Embryonic facial prominence (tissue), 1 donor: Measurements from ENCODE around the gene MYMK.

ENCODE experiments used
- DNase-seq: peaks from one replicate; pipeline ENCODE4 v3.0.0-alpha.2; 2016; ENCODE audit errors: extremely low spot score

MYMK gene

DNA sequence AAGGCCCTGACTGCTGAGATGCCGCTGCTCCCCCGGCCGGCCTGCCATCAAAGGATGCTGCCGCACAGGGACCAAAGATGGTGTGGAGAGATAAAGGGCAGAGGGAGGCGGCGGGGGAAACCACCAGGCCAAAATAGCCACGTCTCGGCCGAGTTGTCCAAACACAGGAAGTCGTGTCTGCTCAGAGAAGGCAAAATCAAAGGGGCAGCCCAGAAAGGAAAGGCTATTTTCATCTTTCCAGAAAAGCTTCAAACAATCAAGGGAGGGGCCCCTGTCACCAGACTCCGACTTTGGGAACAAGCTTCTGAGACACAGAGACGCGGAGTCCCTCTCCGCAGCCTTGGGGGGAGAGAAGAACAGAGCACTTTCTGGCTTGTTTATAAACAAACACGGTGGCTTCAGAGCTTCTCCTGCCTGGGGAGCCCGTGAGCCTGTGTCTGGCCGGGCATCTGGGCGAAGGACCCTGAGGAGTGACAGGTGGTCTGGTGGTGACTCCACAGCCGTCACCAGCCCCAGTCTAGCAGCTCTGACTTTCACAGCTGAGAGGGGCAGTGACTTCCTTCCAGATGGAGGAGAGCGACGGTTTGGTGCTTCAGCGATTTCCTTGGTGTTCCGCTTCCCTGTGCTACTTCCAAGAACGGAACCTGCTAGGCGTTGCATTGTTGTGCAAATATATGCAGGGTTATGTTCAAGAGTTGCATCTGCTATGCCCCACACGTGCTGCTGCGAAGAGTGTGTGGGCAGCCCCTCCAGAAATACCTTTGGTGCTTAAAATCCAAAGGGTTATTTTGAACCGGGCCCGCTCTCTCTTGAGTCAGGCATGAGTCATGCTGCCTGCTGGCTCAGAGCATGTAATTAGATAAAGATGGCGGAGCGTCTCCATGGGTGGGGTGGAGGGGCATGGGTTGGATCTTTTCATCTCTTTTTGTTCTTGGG lies 33.7 kb upstream of the MYMK start:
- no peak for DNase-seq

DNA sequence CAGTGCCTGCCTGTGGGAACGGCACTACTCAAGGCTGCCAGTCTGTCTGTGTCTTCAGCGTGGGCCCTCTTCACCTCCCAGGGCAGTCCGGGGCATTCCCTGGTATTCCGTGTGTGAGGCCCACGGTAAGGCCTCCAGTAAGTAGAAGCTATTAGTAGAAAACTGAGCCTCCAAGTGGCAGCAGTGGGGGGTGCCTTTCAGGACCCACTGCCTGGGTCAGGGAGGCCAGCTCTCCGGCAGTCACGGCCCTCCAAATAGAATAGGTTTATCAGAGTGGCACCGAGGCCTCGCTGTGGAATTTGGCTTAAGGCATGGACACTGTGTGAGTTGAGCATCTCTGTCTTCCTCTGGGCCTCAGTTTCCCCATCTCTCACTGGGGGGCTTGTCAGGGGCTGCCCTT lies 32.8 kb upstream of the MYMK start:
- no peak for DNase-seq

DNA sequence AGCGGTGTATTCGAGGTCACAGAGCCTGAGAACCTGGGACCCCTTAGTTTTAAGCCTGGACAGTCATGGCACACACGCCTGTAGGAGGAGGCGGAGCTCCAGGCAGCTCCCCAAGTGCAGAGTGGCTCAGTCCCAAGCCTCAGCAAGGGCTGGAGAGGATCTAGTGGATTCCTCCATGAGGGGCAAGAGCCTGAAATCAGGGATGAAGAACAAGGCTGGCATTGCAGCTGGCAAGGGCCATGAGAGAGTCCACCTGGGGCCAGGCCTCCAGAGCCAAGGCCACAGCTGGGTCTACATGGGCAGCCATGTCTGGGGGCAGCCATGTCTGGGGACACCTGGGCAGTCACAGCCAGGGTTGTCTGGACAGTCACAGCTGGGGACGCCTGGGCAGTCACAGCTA lies 31.6 kb upstream of the MYMK start:
- DNase-seq: no peak

GRCh38 chr9:133554729-133555128 lies 30.0 kb upstream of the MYMK start:
- no peak for DNase-seq

DNA sequence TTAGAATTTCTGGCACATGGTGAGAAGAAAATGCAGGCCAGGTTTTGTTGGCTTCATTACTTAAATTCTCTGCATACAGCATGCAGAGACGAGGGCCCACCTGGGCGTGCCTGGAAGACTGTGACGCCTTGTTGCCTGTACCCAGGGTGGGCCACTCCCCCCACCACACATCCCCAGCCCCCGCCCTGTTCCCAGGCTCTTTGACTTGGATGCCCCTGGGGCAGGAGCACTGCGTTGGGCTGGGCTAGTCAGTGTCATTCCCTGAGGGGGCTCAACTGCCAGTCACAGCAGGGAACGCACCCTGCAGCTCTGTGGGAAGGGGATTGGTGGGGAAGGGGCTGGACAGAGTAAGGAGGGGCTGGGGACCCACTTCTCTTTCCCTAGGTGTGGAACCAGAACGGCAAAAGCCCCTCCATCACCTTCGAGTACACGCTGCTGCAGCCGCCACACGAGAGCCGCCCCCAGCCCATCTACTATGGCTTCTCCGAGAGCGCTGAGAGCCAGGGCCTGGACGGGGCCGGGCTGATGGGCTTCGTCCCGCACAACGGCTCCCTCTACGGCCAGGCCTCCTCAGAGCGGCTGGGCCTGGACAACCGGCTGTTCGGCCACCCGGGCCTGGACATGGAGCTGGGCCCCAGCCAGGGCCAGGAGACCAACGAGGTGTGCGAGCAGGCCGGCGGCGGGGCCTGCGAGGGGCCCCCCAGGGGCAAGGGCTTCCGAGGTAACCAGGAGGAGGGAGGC lies 29.4 kb upstream of the MYMK start:
- no peak for DNase-seq

- DNase-seq: no peak
Measured at GRCh38 chr9:133553123-133553522, 28.4 kb upstream of the MYMK start.

GRCh38 chr9:133552236-133552635 lies 27.5 kb upstream of the MYMK start:
- no peak for DNase-seq

DNA sequence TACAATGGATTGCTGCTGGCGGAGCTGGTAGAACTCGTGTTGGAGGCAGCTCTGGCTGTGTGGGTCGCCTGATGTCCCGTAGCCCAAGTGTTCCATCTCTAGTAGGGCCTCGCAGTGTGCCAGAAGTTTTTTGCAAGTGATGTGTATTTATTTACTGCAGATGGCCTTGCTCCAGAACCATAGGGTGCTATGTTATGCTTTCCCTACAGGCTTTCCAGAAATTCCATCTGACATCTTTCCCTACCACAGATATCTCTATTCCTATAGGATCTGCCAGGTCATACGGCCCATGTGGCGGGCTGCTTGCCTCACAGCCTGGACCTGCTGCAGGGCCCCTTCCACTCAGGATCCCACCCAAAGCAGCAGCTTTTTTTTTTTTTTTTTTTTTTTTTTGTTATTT lies 26.7 kb upstream of the MYMK start:
- DNase-seq: no peak

DNA sequence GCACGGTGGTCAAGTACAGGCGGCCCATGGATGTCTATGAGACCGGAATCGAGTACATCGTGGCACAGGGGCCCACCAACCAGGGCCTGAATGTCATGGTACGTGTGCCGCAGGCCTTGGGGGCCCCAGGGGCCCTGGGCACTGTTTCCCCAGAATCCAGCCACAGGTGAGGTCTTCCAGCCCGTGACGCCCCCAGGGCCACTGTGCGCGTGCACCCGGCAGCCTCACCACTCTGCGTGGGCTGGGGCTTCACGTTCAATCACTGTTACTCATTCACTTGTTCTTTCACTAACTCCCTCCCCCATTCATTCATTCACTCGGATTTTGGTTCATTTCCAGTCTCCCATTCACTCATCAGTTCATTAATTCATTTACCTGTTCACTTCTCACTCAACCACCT lies 22.4 kb upstream of the MYMK start:
- DNase-seq: no peak

DNA sequence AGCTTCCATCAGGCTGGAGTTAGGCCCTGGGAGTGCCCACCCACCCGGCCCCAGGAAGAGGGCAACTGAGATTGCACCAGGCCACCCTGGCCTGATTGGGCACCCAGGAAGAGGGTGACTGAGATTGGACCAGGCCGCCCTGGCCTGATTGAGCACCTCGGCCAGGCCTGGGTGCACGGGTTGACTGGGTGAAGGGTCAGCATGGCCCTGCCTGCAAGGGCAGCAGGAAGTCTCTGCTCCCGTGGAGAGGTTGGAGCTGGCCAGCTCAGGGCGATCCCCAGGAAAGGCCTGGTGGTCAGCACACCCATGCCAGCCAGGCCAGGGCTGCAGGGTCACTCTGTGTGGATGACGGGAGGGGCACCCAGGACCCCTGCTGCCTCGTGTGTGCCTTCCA lies 21.5 kb upstream of the MYMK start:
- no peak for DNase-seq

DNA sequence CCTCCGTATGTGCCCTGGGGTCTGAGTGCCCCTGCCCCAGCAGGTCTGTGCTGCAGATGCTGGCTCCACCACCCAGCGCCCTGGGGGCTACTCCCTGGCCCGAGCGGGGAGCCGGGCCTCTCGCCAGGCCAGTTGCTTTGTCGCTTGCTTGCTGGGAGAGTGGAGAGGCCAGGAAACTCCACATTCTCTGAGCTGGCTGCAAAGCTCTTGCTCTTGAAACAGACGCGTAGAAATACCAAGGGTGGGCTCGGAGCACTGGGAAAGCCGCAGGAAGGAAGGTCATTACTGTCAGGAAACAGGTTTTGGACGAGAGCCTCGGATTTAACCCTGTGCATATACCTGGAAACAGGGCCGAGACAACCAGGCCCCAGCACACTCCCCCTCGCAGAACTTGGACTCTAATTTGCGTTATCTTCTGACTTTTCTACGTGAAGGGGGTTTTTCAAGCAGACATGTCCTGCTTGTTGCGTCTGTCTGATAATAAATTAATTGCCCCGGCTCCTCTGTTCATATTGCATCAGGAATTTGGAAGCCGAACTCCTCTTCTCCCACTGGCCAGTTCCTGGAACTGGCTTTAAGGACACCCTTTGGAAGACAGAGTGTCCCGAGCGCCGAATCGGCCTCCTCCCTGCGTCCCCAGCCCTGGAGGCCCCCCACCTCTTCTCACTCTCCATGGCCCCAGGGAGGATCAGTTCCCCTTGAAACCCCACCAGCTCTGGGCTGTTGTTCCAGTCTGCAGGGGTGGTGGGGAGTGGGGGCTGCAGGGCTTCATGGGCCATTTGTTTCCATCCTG lies 20.9 kb upstream of the MYMK start:
- no peak for DNase-seq

DNA sequence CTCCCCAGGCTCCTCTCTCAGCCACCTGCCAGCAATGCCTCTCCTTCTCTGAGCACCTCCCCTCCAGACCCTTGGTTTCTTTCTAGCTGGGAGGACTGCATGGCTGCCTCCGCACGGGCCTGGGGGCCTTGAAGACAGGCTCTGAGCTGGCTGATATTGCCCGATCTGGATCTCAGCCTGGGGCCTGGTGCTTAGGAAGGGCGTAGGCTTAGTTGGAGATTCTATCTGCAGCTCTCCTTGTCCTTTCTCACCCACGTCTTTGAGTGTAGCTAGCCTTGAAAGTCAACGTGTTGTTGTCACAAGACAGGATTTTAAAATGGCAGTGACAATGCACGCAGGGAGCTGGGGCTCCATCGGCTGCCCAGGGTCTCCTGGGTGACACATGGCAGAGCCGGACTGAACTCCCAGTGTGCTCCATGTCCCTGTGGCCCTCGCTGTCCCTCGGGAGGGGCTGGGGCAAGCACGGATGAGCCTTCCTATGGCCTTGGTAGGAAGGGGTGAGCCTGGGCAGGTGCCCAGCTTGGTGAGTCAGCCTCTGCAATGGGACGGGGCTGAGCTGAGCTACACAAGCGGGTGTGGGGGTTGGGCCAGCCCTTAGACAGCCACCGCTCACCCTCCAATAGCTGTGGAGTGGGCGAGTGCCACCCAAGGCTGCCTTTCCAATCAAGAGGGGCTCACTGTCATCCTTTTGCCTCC lies 19.2 kb upstream of the MYMK start:
- no peak for DNase-seq

DNA sequence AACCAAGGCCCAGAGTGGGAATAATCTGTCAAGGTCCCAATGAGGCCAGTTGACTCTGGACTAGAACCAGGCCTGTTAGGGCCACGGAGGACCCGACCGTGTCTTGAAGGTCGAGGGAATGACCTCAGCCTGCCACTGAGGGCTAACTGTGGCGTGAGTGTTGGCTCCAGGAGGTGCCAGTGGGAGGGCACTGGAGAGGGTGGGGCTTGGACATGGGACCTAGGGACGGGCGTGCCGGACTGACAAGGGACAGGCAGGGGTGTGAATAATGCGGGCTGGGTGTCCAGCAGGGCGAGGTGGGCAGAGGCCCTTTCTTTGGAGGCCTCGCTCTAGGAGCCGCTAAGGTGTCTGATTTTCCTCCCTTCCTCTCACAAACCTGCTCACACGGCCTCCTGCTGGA lies 17.2 kb upstream of the MYMK start:
- DNase-seq: no peak

GRCh38 chr9:133540698-133541025 lies 15.9 kb upstream of the MYMK start:
- no peak for DNase-seq

GRCh38 chr9:133539991-133540697 lies 15.4 kb upstream of the MYMK start:
- DNase-seq: no peak

DNA sequence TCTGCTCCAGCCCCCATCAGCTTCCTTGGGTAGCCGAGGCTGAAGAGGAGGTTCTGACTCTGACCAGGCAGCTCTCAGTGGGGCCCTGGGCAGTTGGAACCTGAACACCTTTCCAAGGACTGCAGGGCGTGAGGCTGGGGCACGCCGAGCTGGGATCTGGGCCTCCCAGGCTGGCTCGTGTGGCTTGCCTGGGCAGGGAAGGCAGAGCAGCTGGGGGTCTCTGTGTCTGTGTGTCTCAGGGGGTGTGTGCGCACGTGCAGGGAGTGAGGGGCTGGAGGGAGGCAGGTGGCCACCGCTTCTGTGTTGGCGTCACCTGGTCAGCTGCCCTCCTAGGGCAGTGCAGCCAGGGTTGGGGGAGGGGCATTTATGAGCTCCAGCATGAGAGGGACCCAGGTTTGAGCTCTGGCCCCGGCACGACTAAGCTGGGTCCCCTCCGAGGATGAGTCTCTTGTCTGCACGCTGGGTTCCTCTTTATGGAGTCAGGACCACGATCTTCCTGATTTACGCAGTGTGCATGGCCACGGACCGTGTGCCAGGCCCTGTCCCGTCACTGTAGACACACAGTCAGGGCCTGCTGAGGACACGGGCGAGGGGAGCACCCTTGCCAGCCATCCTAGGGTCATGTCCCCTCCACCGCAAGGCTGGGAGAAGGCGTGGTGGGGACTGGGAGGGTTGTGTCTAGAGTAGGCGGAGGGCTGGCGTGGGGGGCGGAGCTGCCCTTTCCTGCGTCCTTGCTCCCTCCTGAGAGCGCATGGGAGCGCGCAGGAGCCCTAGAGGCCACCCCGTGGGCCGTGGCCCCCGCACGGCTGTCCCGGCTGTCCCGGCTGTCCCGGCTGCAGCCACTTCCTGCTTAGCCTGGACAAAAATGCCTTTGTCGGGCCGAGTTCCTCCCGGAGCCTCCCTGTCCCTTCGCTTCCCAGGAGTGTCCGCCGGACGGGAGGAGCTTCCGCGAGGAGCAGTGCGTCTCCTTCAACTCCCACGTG lies 14.4 kb upstream of the MYMK start:
- no peak for DNase-seq

DNA sequence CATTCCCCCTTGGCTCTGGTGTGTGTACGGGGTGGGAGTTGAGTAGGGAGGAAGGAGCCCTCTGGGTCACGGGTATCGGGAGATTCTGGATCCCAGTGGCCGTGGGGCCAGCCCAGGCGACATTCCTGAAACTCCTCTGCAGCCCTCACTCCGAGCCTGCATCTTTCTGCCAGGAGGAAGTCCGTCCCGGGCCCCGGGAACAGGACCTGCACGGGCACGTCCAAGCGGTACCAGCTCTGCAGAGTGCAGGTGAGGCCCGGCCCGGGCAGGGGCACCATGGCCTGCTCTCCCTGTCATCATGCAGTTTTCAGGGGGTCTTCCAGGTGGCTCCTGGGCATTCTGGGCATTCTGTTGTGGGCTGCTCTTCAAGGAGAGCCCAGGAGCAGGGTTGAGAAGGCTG lies 13.4 kb upstream of the MYMK start:
- no peak for DNase-seq

- DNase-seq: no peak
Measured at GRCh38 chr9:133537257-133537656, 12.5 kb upstream of the MYMK start.

DNA sequence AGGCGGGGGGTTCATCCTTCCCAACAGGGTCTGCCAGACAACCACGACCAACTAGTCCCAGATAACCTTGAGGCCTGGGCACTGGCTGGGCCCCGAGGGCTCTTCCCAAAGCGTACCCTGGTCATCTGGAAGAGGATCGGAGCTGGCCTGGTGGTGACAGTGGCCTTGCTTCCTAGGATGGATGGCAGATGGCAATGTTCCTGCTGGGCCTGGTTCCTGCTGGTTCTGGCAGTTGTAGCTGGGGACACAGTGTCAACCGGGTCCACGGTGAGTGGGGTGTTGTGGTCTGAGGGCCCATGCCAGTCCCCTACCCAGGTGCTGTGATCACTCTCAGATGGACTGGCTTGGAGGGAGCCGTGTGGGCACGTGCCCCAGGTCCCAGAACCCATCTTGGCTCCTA lies 11.8 kb upstream of the MYMK start:
- DNase-seq: no peak

GRCh38 chr9:133536080-133536479 lies 11.3 kb upstream of the MYMK start:
- no peak for DNase-seq
